Measurements from ENCODE around the gene CAMTA1. TPM values are rescaled to one million over a fixed set of nuclear protein-coding genes. Genes with fewer than 3 reads are reported as not detected.

The CAMTA1 gene
- polyA plus RNA-seq, 1 of the 3 experiments (the other 2 are of a cell fraction) = 63.1 TPM

DNA sequence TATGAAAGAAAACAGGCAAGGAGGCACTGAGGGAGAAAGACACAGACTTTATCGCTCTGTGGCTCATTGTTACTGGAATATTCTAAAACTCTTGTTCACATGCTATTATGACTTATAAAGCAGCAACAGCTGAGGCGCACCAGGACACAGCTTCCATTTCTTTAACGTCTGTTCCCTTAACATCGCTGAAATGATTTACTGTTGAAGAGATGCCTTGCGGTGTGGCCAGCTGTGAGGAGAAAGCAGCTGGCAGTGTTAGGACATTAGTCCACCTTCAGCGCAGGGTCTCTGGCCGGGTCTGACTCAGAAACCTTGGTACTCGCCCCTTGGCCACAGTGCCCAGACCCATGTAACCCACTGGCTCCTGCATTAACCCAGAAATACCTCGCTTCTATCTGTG lies 995.7 kb downstream of the CAMTA1 start:
- no peak overlapping the region for H3K4me3 ChIP-seq (ENCODE audit: low read depth in 2 of 2, low read length in 1 of 2)
- ChIA-PET CTCF (interaction anchor here (11.8 kb wide), 1 partner anchor 113 kb away, joined by 54 read pairs; no protein-coding TSS in a partner anchor), POLR2A (no interaction called here)
- no peaks in the 10 kb centered on the region for H3K9me2 ChIP-seq
- WGBS (ENCODE audit: low lambda C conversion rate) = 86% methylated on average over 8 of the region's 9 CpGs
- H2AFZ ChIP-seq (ENCODE audit: low read depth) = no peak overlapping the region
- H3K4me2 ChIP-seq = no peak overlapping the region
- no peaks in the 10 kb centered on the region for H4K20me1 ChIP-seq (ENCODE audit: insufficient read depth)
- peaks cover 19% of the 10 kb centered on the region; the same call in 1 of the 2 replicates for H3K79me2 ChIP-seq (ENCODE audit: insufficient read depth)
- H3F3A ChIP-seq (replicated peaks; ENCODE audit: insufficient read depth) = peaks cover 21% of the 10 kb centered on the region
- H3K27ac ChIP-seq (ENCODE audit: low read depth in 2 of 2, low read length in 1 of 2) = no peak overlapping the region
- H3K9ac ChIP-seq = no peak overlapping the region
- H3K4me1 ChIP-seq (ENCODE audit: control insufficient read depth in 1 of 2, insufficient read depth in 2 of 2, low read depth in 1 of 2, low read length in 1 of 2) = peaks cover 0 to 6% of the 10 kb centered on the region in 2 experiments; a peak in 1 of 4 replicates
- TF ChIP-seq JUND (IDR thresholded peaks at IDR 0.05) = no peak
- no peak for TF ChIP-seq CHD2 (IDR thresholded peaks at IDR 0.05; ENCODE audit: low read length, partially characterized antibody)
- TF ChIP-seq SMC3 (IDR thresholded peaks at IDR 0.05; ENCODE audit: low read depth, low read length) = no peak
- no peak for TF ChIP-seq TCF12 (IDR thresholded peaks at IDR 0.05)
- no peak for TF ChIP-seq RXRA (IDR thresholded peaks at IDR 0.05; ENCODE audit: borderline replicate concordance, low read depth)
- TF ChIP-seq, protein P1, sequence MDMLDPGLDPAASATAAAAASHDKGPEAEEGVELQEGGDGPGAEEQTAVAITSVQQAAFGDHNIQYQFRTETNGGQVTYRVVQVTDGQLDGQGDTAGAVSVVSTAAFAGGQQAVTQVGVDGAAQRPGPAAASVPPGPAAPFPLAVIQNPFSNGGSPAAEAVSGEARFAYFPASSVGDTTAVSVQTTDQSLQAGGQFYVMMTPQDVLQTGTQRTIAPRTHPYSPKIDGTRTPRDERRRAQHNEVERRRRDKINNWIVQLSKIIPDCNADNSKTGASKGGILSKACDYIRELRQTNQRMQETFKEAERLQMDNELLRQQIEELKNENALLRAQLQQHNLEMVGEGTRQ (IDR thresholded peaks at IDR 0.05; ENCODE audit: borderline replicate concordance, low read depth, low read length) = no peak
- no peak for TF ChIP-seq FOXM1 (IDR thresholded peaks at IDR 0.05; ENCODE audit: low read depth)
- no peak for TF ChIP-seq CTCF (IDR thresholded peaks at IDR 0.05)
- TF ChIP-seq ZBTB33 (IDR thresholded peaks at IDR 0.05; ENCODE audit: borderline replicate concordance, low read depth) = no peak
- peaks cover 41 to 44% of the 10 kb centered on the region in 2 experiments for H3K36me3 ChIP-seq (replicated peaks in 1 of 2; ENCODE audit: control insufficient read depth in 1 of 2, insufficient read depth in 2 of 2, low read length in 1 of 2)
- no peak for DNase-seq
- no peaks in the 10 kb centered on the region for H3K27me3 ChIP-seq (ENCODE audit: insufficient read depth)
- H3K9me3 ChIP-seq = no peaks in the 10 kb centered on the region

- ChIA-PET CTCF (interaction anchor here (11.8 kb wide), 1 partner anchor 113 kb away, joined by 54 read pairs; no protein-coding TSS in a partner anchor), POLR2A (no interaction called here)
- H4K20me1 ChIP-seq (ENCODE audit: insufficient read depth) = no peaks in the 10 kb centered on the region
- 80% methylated on average over 7 of the region's 7 CpGs for WGBS (ENCODE audit: low lambda C conversion rate)
- no peak for DNase-seq
- no peaks in the 10 kb centered on the region for H3K9me3 ChIP-seq
- H3K27me3 ChIP-seq (ENCODE audit: insufficient read depth) = no peaks in the 10 kb centered on the region
- H3K27ac ChIP-seq (ENCODE audit: low read depth in 2 of 2, low read length in 1 of 2) = no peak overlapping the region
- H3K36me3 ChIP-seq (replicated peaks in 1 of 2; ENCODE audit: control insufficient read depth in 1 of 2, insufficient read depth in 2 of 2, low read length in 1 of 2) = peaks cover 42 to 44% of the 10 kb centered on the region in 2 experiments
- no peak overlapping the region for H3K4me2 ChIP-seq
- no peak overlapping the region for H2AFZ ChIP-seq (ENCODE audit: low read depth)
- H3K9ac ChIP-seq = no peak overlapping the region
- H3K4me3 ChIP-seq (ENCODE audit: low read depth in 2 of 2, low read length in 1 of 2) = no peak overlapping the region
- H3K9me2 ChIP-seq = no peaks in the 10 kb centered on the region
- H3K4me1 ChIP-seq (ENCODE audit: control insufficient read depth in 1 of 2, insufficient read depth in 2 of 2, low read depth in 1 of 2, low read length in 1 of 2) = peaks cover 0 to 6% of the 10 kb centered on the region in 2 experiments; a peak in 1 of 4 replicates
- peaks cover 14% of the 10 kb centered on the region; the same call in 1 of the 2 replicates for H3K79me2 ChIP-seq (ENCODE audit: insufficient read depth)
- peaks cover 19% of the 10 kb centered on the region for H3F3A ChIP-seq (replicated peaks; ENCODE audit: insufficient read depth)
- TF ChIP-seq, protein P2, sequence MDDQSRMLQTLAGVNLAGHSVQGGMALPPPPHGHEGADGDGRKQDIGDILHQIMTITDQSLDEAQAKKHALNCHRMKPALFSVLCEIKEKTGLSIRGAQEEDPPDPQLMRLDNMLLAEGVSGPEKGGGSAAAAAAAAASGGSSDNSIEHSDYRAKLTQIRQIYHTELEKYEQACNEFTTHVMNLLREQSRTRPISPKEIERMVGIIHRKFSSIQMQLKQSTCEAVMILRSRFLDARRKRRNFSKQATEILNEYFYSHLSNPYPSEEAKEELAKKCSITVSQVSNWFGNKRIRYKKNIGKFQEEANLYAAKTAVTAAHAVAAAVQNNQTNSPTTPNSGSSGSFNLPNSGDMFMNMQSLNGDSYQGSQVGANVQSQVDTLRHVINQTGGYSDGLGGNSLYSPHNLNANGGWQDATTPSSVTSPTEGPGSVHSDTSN (IDR thresholded peaks at IDR 0.05) = no peak
- TF ChIP-seq RXRA (IDR thresholded peaks at IDR 0.05; ENCODE audit: borderline replicate concordance, low read depth) (no peak), TAF1 (IDR thresholded peaks at IDR 0.05; ENCODE audit: borderline replicate concordance, low read depth, low read length) (no peak), YY1 (IDR thresholded peaks at IDR 0.05; ENCODE audit: low read depth) (no peak), MXI1 (IDR thresholded peaks at IDR 0.05; ENCODE audit: low read depth, low read length) (no peak), GABPA (IDR thresholded peaks at IDR 0.05; ENCODE audit: low read depth) (no peak), NFIC (IDR thresholded peaks at IDR 0.05; ENCODE audit: borderline replicate concordance) (no peak), POLR2AphosphoS5 (IDR thresholded peaks at IDR 0.05; ENCODE audit: low read depth, low read length) (no peak), SIN3A (IDR thresholded peaks at IDR 0.05; ENCODE audit: borderline replicate concordance, low read depth, low read length) (no peak), IRF3 (IDR thresholded peaks at IDR 0.05; ENCODE audit: low read depth, low read length) (no peak), TEAD4 (IDR thresholded peaks at IDR 0.05; ENCODE audit: borderline replicate concordance, insufficient read depth) (no peak), MEF2A (IDR thresholded peaks at IDR 0.05; ENCODE audit: borderline replicate concordance, low read depth) (no peak), SMC3 (IDR thresholded peaks at IDR 0.05; ENCODE audit: low read depth, low read length) (no peak), RAD21 (IDR thresholded peaks at IDR 0.05; ENCODE audit: low read length) (no peak), ELF1 (IDR thresholded peaks at IDR 0.05) (no peak), NRF1 (IDR thresholded peaks at IDR 0.05; ENCODE audit: low read depth, low read length) (no peak)
Observed at GRCh38 chr1:7781501-7781900, 996.2 kb downstream of the CAMTA1 start.
